ENCODE results near the gene ATP10B.

GRCh38 chr5:160621526-160621925 lies 230.5 kb downstream of the ATP10B start:
- no peak for TF ChIP-seq POLR2A (IDR thresholded peaks at IDR 0.05)
- TF ChIP-seq, protein P1, sequence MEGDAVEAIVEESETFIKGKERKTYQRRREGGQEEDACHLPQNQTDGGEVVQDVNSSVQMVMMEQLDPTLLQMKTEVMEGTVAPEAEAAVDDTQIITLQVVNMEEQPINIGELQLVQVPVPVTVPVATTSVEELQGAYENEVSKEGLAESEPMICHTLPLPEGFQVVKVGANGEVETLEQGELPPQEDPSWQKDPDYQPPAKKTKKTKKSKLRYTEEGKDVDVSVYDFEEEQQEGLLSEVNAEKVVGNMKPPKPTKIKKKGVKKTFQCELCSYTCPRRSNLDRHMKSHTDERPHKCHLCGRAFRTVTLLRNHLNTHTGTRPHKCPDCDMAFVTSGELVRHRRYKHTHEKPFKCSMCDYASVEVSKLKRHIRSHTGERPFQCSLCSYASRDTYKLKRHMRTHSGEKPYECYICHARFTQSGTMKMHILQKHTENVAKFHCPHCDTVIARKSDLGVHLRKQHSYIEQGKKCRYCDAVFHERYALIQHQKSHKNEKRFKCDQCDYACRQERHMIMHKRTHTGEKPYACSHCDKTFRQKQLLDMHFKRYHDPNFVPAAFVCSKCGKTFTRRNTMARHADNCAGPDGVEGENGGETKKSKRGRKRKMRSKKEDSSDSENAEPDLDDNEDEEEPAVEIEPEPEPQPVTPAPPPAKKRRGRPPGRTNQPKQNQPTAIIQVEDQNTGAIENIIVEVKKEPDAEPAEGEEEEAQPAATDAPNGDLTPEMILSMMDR (IDR thresholded peaks at IDR 0.05), result no peak
